Activated T-cell treated with anti-CD3 and anti-CD28 coated beads for 1 hour (primary cell): ENCODE results near the gene CAMKV.
"Not testable (repeated sequence)": the region's sequence is repeated elsewhere in the genome, so short reads cannot be mapped to it uniquely, and the experiment has no call there.

Experiments
- DNase-seq: peaks from one replicate; pipeline ENCODE4 v3.0.0-alpha.2; 2020; ENCODE audit warnings: low read depth

CAMKV gene

GRCh38 chr3:49855662-49856061 lies 14.0 kb downstream of the CAMKV start:
- no peak for DNase-seq

GRCh38 chr3:49845694-49846093 lies 24.0 kb downstream of the CAMKV start:
- DNase-seq = no peak

GRCh38 chr3:49844464-49845183 lies 25.1 kb downstream of the CAMKV start:
- DNase-seq = no peak

GRCh38 chr3:49842843-49843517 lies 26.7 kb downstream of the CAMKV start:
- no peak for DNase-seq

GRCh38 chr3:49841806-49842205 lies 27.9 kb downstream of the CAMKV start:
- DNase-seq = no peak

GRCh38 chr3:49841126-49841696 lies 28.5 kb downstream of the CAMKV start:
- no peak for DNase-seq

GRCh38 chr3:49840388-49840787 lies 29.3 kb downstream of the CAMKV start:
- no peak for DNase-seq

- DNase-seq = peak; percentile 75
Measured at GRCh38 chr3:49839193-49839809, 30.4 kb downstream of the CAMKV start.

- no peak for DNase-seq
Measured at GRCh38 chr3:49831341-49831740, 38.4 kb downstream of the CAMKV start.

- no peak for DNase-seq
Measured at GRCh38 chr3:49826016-49826415, 43.7 kb downstream of the CAMKV start.

GRCh38 chr3:49823131-49823530 lies 46.6 kb downstream of the CAMKV start:
- not testable (repeated sequence) for DNase-seq

- DNase-seq = no peak
Measured at GRCh38 chr3:49813497-49814174, 56.1 kb downstream of the CAMKV start, which contains the start of gene UBA7. UBA7 (minus strand) TSS chr3:49813953; CDS start chr3:49813787, 166 bp downstream.

- DNase-seq = no peak
Measured at GRCh38 chr3:49812916-49813496, 56.7 kb downstream of the CAMKV start.
